GM12874 (cell line): ENCODE measurements around the gene UQCRHL.

Experiments
- TF ChIP-seq, protein P1 (sequence below): IDR thresholded peaks from 2 replicates; pipeline ENCODE4 v1.5.1; 2011; ENCODE audit warnings: low read depth, mild to moderate bottlenecking, control low read depth, low read length, moderate library complexity; ENCODE audit not compliant: insufficient read depth

UQCRHL gene

DNA sequence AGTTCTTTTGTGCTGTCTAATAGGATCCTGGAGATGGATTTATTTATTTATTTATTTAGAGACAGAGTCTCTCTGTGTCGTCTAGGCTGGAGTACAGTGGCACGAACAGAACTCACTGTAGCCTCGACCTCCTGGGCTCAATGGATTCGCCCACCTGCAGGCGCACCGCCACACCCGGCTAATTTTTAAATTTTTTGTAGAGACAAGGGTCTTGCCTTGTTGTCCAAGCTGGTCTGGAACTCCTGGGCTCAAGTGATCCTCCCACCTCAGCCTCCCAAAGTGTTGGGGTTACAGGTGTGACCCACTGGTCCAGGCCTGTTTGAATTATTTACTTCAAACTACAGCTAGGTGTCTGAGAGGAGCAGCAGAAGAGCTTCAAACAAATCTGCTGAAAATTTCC lies 30.5 kb upstream of the UQCRHL start:
- TF ChIP-seq, protein P1, sequence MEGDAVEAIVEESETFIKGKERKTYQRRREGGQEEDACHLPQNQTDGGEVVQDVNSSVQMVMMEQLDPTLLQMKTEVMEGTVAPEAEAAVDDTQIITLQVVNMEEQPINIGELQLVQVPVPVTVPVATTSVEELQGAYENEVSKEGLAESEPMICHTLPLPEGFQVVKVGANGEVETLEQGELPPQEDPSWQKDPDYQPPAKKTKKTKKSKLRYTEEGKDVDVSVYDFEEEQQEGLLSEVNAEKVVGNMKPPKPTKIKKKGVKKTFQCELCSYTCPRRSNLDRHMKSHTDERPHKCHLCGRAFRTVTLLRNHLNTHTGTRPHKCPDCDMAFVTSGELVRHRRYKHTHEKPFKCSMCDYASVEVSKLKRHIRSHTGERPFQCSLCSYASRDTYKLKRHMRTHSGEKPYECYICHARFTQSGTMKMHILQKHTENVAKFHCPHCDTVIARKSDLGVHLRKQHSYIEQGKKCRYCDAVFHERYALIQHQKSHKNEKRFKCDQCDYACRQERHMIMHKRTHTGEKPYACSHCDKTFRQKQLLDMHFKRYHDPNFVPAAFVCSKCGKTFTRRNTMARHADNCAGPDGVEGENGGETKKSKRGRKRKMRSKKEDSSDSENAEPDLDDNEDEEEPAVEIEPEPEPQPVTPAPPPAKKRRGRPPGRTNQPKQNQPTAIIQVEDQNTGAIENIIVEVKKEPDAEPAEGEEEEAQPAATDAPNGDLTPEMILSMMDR, result no peak

DNA sequence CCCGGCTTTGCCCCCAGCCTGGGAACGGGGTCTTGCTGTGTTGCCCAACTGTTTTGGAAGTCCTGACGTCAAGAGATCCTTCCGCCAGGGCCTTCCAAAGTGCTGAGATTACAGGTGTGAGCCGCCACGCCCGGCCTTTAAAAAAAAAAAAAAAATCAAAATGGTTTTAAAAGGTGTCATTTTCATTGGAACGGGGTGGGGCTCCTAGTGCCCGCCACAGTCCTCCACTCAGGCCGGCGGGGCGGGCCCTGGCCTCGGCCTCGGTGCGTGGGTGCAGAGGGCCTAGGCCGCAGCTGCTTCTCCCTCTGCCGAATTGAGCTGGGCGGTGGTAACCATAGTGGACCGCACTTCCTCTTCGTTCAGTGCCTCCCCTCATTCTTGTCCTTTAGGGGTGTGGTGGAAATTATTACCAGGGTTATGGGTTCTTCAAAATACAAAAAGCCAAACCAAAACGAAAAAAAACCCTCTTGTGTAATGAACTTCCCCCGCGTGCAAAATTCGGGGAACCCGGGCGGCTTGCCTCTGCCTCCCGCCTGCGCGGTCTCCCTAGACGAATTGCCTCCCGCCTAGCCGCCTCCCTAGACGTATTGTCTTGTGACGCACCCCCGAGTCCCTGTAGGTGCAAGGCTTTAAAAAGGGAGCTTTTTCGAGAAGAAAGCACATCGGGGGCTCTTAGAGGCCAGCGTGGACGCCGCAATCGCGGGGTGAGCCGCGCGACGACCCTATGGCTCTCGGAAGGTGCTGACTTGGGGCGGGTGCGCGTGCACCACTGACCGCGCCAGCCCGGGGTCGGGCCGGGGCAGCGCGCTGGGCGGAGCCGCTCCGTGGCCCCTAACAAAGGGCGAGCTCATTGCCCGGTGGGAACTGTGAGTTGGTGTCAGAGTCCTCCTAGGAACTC lies 29.6 kb upstream of the UQCRHL start:
- TF ChIP-seq, protein P1, result no peak

DNA sequence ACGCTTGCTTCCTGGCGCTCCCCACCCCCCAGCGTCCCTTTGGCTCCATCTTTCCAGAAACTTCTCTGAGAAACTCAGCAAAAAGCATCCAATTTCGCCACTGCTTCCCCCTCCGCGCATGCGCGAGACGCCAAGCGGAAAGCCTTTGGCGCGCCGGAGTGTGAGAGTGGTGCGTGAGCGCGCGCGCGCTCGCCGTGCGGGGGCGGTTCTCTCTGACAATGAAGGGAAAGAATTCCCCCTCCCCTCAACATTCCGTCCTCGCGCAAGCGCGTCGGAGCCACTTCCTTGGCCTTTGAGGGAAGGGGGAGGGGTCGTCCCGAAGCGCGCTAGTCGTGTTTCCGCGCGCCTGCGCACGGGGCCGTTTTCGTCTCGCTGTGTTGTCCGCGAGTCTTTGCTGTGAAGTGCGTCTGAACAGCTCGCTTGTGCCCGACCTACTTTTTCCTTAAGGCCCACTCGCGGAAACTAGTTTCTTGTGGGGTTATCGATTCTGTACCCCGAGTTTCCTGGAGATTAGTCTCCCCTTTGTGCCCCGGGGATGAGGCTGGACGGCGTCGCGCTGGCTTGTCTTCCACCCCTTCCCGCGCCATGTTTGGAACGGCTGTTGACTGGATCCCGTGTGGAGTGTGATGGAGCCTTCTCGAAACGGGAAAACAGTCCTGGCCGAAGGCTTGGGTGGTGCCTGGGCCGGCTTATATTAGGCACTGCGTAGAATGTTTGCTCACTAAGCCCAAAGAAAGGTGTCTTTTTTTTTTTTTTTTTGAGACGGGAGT lies 28.5 kb upstream of the UQCRHL start:
- TF ChIP-seq, protein P1, result no peak

DNA sequence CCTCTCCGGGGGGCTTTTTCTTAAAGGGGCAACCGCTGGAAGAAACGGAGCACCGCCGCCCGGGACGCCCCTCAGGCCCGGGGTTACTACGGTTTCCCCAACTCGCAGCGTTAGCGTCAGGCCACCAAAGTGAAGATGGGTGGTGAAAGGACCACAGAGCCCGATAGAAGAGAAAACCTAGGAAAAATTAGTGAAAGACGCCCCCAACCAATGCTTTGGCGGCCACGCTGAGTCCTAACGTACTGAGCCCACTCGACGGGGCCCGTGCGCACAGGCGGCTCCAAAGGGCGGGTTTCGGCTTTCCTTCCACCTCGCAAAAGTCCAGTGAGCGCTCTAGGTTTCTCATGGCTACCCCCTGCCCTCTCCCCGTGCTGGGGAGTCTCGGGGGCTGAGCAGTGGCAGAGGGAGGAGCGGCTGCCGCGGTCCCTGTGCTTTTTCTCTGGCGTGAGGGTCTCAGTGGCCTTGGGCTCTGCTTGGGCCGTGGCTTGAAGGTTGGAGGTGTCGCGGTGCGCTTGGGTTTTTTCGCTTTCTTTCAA lies 27.8 kb upstream of the UQCRHL start:
- TF ChIP-seq, protein P1, result no peak

DNA sequence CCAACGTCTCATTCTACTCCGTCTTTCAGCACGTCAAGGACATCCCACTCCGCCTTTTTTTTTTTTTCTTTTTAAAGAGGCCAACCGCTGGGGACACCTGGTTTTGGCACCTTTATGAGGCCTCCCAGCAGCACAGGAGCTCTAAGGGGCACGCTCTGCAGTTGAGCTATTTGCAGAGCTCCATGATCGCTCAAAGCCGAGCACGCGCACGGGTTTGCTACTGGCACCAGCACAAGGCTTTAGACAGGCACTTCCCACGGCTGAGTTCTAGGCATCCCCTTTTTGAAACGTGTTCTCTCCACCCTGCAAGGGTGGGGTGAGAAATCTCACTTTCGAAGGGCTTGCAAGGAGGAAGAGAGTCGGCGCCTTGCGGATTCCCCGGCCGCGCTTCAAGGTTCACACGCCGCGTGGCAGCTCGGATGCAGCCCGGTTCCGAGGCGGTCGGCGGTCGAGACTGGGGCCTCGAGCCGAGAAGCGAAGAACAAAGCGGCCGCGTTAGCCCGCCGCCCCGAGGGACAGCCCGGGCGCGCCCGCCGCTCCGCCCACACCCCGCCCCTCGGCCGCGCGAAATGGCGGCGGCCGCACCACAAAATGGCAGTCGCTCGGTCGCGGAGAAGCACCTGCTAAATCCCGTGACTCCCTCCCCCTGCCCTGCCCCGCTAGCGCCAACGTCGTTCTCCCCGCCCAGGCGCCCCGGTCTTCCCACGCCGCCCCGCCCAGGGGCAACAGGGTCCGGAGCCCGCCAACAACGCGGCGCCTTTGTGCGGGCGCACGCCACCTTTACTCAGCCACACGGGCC lies 27.2 kb upstream of the UQCRHL start:
- TF ChIP-seq, protein P1, result no peak

DNA sequence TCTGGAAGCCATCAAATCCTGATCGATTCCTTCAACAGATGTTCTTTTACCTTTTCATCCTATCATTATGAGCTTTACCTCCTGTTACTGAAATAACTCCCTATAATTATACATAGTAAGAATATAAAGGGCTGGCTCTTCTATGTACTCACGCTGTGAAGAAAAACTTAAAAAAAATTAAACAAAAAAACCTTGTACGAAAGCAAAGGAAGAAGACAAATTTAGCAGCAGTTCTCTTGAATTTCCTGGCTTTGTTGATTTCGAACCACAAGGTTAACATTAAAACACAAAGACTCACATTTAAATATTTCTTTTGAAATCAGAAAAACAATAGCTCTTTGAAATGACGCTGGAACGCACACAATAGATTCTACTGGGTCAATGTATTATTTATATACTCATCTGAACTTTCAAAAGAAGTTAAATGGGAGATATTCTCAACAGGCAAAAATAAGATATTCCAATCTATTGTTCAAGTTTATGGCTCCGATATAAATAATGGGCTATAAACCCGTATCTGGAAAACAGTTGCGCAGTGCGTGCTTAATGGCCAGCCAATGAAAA lies 26.5 kb upstream of the UQCRHL start:
- TF ChIP-seq, protein P1, result no peak
